ENCODE data around the gene LRRN2. TPM values are rescaled to one million over a fixed set of nuclear protein-coding genes. Genes with fewer than 3 reads are reported as not detected.

The LRRN2 gene
- total RNA-seq, 1 experiment from 2014 or later = 5.0 TPM

DNA sequence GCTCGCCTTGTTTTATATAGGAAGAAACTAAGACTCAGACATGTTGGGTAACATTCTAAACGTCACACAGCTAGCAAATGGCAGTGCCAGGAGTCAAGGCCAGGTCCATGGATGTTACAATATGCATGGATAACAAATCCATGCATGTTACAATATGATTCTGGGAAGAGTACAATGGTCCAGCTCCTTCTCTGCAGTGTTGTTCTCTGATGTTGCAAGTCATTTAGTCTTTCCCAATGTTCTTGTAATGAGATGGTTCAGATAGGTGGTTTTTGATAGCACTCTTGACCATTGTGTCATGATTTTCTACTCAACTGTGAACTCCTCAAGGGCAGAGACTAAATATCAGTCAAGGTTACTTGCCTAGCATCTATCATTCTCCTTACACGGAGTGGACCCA is 15.7 kb upstream of the LRRN2 start:
- BruUV-seq (replicated peaks) = no TSS peak
- no peaks in the 10 kb centered on the region for H3K79me2 ChIP-seq (ENCODE audit: low read length)
- ChIA-PET POLR2A (ENCODE audit: unreplicated experiment) (no interaction called here), CTCF (no interaction called here)
- H3K9ac ChIP-seq (ENCODE audit: low read length) = no peak overlapping the region
- H3F3A ChIP-seq (ENCODE audit: low read length, unreplicated experiment) = no peaks in the 10 kb centered on the region
- TF ChIP-seq, protein P1, sequence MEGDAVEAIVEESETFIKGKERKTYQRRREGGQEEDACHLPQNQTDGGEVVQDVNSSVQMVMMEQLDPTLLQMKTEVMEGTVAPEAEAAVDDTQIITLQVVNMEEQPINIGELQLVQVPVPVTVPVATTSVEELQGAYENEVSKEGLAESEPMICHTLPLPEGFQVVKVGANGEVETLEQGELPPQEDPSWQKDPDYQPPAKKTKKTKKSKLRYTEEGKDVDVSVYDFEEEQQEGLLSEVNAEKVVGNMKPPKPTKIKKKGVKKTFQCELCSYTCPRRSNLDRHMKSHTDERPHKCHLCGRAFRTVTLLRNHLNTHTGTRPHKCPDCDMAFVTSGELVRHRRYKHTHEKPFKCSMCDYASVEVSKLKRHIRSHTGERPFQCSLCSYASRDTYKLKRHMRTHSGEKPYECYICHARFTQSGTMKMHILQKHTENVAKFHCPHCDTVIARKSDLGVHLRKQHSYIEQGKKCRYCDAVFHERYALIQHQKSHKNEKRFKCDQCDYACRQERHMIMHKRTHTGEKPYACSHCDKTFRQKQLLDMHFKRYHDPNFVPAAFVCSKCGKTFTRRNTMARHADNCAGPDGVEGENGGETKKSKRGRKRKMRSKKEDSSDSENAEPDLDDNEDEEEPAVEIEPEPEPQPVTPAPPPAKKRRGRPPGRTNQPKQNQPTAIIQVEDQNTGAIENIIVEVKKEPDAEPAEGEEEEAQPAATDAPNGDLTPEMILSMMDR (conservative IDR thresholded peaks at IDR 0.05; ENCODE audit: low read depth, low read length) = no peak
- TF ChIP-seq EZH2phosphoT487 (IDR thresholded peaks at IDR 0.05; ENCODE audit: borderline replicate concordance, low read length) = no peak
- TF ChIP-seq EZH2 (IDR thresholded peaks at IDR 0.05; ENCODE audit: low read length, unreplicated experiment) = no peak
- no peaks in the 10 kb centered on the region for H4K20me1 ChIP-seq (ENCODE audit: low read length)
- no peaks in the 10 kb centered on the region for H3K4me1 ChIP-seq (ENCODE audit: insufficient read depth, low read length)
- no peak for DNase-seq
- H3K9me2 ChIP-seq (replicated peaks; ENCODE audit: low read length) = no peaks in the 10 kb centered on the region
- no peak for ATAC-seq
- intact Hi-C loops (cut with micrococcal nuclease) = loop anchor here (10.0 kb wide), 1 partner anchor 126 kb away; no protein-coding TSS in a partner anchor
- H3K4me2 ChIP-seq (ENCODE audit: low read length) = no peak overlapping the region
- no peaks in the 10 kb centered on the region for H3K36me3 ChIP-seq (ENCODE audit: low read depth, low read length)
- H3K9me3 ChIP-seq (ENCODE audit: low read length) = no peaks in the 10 kb centered on the region
- H2AFZ ChIP-seq (ENCODE audit: low read length) = no peak overlapping the region
- no peaks in the 10 kb centered on the region for H3K27me3 ChIP-seq (ENCODE audit: low read length)
- H3K27ac ChIP-seq (ENCODE audit: low read length) = no peak overlapping the region
- H3K4me3 ChIP-seq (ENCODE audit: low read length) = no peak overlapping the region

DNA sequence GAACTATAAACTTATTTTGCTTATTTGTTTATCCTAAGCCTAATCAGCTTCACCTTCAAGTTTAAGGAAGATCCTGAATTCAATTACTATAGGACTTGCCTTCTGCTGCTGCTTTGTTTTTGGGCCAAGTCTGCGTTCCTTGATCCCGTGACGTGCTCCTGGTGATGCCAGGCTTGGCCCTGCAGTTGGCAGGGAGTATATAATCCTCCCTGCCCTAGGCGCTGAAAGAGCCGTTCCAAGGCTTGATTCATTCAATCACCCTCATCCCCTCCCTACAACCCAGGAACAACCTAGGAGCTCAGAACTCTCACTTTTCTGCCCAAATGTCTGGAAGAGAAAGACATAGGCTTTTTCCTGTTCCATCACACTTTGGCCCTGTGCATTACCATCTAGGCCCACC is 12.4 kb upstream of the LRRN2 start:
- Histone ChIP-seq H3K9me2 (replicated peaks; ENCODE audit: low read length) (no peaks in the 10 kb centered on the region), H3K27me3 (ENCODE audit: low read length) (no peaks in the 10 kb centered on the region), H3F3A (ENCODE audit: low read length, unreplicated experiment) (no peaks in the 10 kb centered on the region), H3K27ac (ENCODE audit: low read length) (no peak overlapping the region), H3K79me2 (ENCODE audit: low read length) (no peaks in the 10 kb centered on the region), H2AFZ (ENCODE audit: low read length) (no peak overlapping the region), H3K9me3 (ENCODE audit: low read length) (no peaks in the 10 kb centered on the region), H3K36me3 (ENCODE audit: low read depth, low read length) (no peaks in the 10 kb centered on the region), H4K20me1 (ENCODE audit: low read length) (no peaks in the 10 kb centered on the region), H3K9ac (ENCODE audit: low read length) (no peak overlapping the region), H3K4me3 (ENCODE audit: low read length) (no peak overlapping the region), H3K4me1 (ENCODE audit: insufficient read depth, low read length) (no peaks in the 10 kb centered on the region), H3K4me2 (ENCODE audit: low read length) (no peak overlapping the region)
- intact Hi-C loops (cut with micrococcal nuclease) = no loop called here
- TF ChIP-seq, protein P1 (conservative IDR thresholded peaks at IDR 0.05; ENCODE audit: low read depth, low read length) = no peak
- TF ChIP-seq EZH2 (IDR thresholded peaks at IDR 0.05; ENCODE audit: low read length, unreplicated experiment) (no peak), EZH2phosphoT487 (IDR thresholded peaks at IDR 0.05; ENCODE audit: borderline replicate concordance, low read length) (no peak)
- BruUV-seq (replicated peaks) = no TSS peak
- ChIA-PET POLR2A (ENCODE audit: unreplicated experiment) (interaction anchor here (0.5 kb wide), 1 partner anchor 1347 kb away, joined by 5 read pairs; no protein-coding TSS in a partner anchor), CTCF (interaction anchor here (0.8 kb wide), 1 partner anchor 109 kb away, joined by 3 read pairs; no protein-coding TSS in a partner anchor)
- ATAC-seq (no peak), DNase-seq (no peak)

DNA sequence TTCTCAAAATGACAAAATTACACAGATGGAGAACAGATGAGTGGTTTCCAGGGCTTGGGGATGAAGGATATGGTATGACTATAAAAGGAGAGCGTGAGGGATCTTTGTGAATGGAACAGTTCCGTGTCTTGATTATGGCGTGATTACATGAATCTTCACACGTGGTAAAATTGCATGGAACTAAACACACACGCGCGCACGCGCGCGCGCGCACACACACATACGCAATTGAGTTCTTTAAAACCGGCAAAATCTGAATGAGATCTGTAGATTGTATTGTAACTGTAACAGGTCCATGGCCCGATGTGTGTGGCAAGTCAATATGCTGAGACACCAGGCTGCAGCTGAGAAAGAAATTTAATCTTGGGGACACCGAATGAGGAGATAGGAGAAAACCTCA is 11.1 kb upstream of the LRRN2 start:
- intact Hi-C loops (cut with micrococcal nuclease) = no loop called here
- Histone ChIP-seq H3K4me1 (ENCODE audit: insufficient read depth, low read length) (no peaks in the 10 kb centered on the region), H3K27me3 (ENCODE audit: low read length) (no peaks in the 10 kb centered on the region), H3F3A (ENCODE audit: low read length, unreplicated experiment) (no peaks in the 10 kb centered on the region), H3K36me3 (ENCODE audit: low read depth, low read length) (no peaks in the 10 kb centered on the region), H4K20me1 (ENCODE audit: low read length) (no peaks in the 10 kb centered on the region), H3K9me3 (ENCODE audit: low read length) (no peaks in the 10 kb centered on the region), H3K79me2 (ENCODE audit: low read length) (no peaks in the 10 kb centered on the region), H3K4me2 (ENCODE audit: low read length) (no peak overlapping the region), H2AFZ (ENCODE audit: low read length) (no peak overlapping the region), H3K27ac (ENCODE audit: low read length) (no peak overlapping the region), H3K9ac (ENCODE audit: low read length) (no peak overlapping the region), H3K4me3 (ENCODE audit: low read length) (no peak overlapping the region), H3K9me2 (replicated peaks; ENCODE audit: low read length) (no peaks in the 10 kb centered on the region)
- DNase-seq (no peak), ATAC-seq (no peak)
- CTCF ChIA-PET = no interaction called here
- POLR2A ChIA-PET (ENCODE audit: unreplicated experiment) = no interaction called here
- no peak for TF ChIP-seq EZH2phosphoT487 (IDR thresholded peaks at IDR 0.05; ENCODE audit: borderline replicate concordance, low read length)
- TF ChIP-seq EZH2 (IDR thresholded peaks at IDR 0.05; ENCODE audit: low read length, unreplicated experiment) = no peak
- TF ChIP-seq, protein P1 (conservative IDR thresholded peaks at IDR 0.05; ENCODE audit: low read depth, low read length) = no peak
- no TSS peak for BruUV-seq (replicated peaks)
